ENCODE data around the gene TGFBR3L. TPM values are rescaled to one million over a fixed set of nuclear protein-coding genes. Genes with fewer than 3 reads are reported as not detected.

TGFBR3L gene
- polyA plus RNA-seq, 1 donor (not counting 4 experiments of a cell fraction or from before 2014, with no cell fraction given) = 0.28 TPM

- Histone ChIP-seq H3K79me2 (ENCODE audit: control insufficient read depth, insufficient read depth, low read length) (peaks cover 2% of the 10 kb centered on the region), H4K20me1 (ENCODE audit: control insufficient read depth, extremely low read depth, insufficient read depth, low read length) (no peaks in the 10 kb centered on the region), H3K27me3 (ENCODE audit: control insufficient read depth, extremely low read depth, insufficient read depth, low read length) (no peaks in the 10 kb centered on the region), H3K9me3 (ENCODE audit: control insufficient read depth, low read depth, low read length) (no peaks in the 10 kb centered on the region), H3K4me2 (ENCODE audit: control insufficient read depth, extremely low read depth, insufficient read depth, low read depth, low read length) (no peak overlapping the region), H3K36me3 (ENCODE audit: control insufficient read depth in 2 of 2, extremely low read depth in 1 of 2, insufficient read depth in 2 of 2, low read length in 2 of 2) (peaks cover 37 to 41% of the 10 kb centered on the region in 2 experiments), H3K4me3 (ENCODE audit: control insufficient read depth in 2 of 3, extremely low read depth in 1 of 3, insufficient read depth in 2 of 3, low read depth in 1 of 3, low read length in 3 of 3) (no peak overlapping the region), H3K9me1 (ENCODE audit: control insufficient read depth, extremely low read depth, insufficient read depth, low read length) (no peaks in the 10 kb centered on the region), H3K9ac (ENCODE audit: control insufficient read depth, extremely low read depth, insufficient read depth, low read length) (no peak overlapping the region), H3K4me1 (ENCODE audit: control insufficient read depth, extremely low read depth, insufficient read depth, low read length) (peaks cover 6% of the 10 kb centered on the region), H3K27ac (ENCODE audit: control insufficient read depth, insufficient read depth, low read length) (no peak overlapping the region), H2AFZ (ENCODE audit: control insufficient read depth, low read length) (no peak overlapping the region)
- dilution Hi-C loops (cut with MboI; ENCODE audit: extremely low pct_ligation_motif_present, low sequenced_read_pairs) = no loop called here
- DNase-seq (ENCODE audit: low read depth, low spot score) = no peak
- no peak for TF ChIP-seq CTCF (optimal IDR thresholded peaks at IDR 0.05 in 1 of 3, IDR thresholded peaks at IDR 0.05 in 1 of 3, conservative IDR thresholded peaks at IDR 0.05 in 1 of 3; ENCODE audit: extremely low read depth in 1 of 3, insufficient read depth in 2 of 3, low read length in 3 of 3)
- TF ChIP-seq EZH2 (IDR thresholded peaks at IDR 0.05; ENCODE audit: low read length) = no peak
- no peak for FAIRE-seq
Measured at GRCh38 chr19:7934766-7935165, 20.1 kb downstream of the TGFBR3L start.

- H3K36me3 ChIP-seq (ENCODE audit: control insufficient read depth in 2 of 2, extremely low read depth in 1 of 2, insufficient read depth in 2 of 2, low read length in 2 of 2) = peaks cover 10 to 27% of the 10 kb centered on the region in 2 experiments
- H2AFZ ChIP-seq (ENCODE audit: control insufficient read depth, low read length) = no peak overlapping the region
- H3K9ac ChIP-seq (ENCODE audit: control insufficient read depth, extremely low read depth, insufficient read depth, low read length) = no peak overlapping the region
- peaks cover 32% of the 10 kb centered on the region for H3K79me2 ChIP-seq (ENCODE audit: control insufficient read depth, insufficient read depth, low read length)
- no peaks in the 10 kb centered on the region for H3K9me3 ChIP-seq (ENCODE audit: control insufficient read depth, low read depth, low read length)
- H4K20me1 ChIP-seq (ENCODE audit: control insufficient read depth, extremely low read depth, insufficient read depth, low read length) = no peaks in the 10 kb centered on the region
- DNase-seq (ENCODE audit: low read depth, low spot score) = no peak
- dilution Hi-C loops (cut with MboI; ENCODE audit: extremely low pct_ligation_motif_present, low sequenced_read_pairs) = no loop called here
- TF ChIP-seq EZH2 (IDR thresholded peaks at IDR 0.05; ENCODE audit: low read length) (no peak), CTCF (optimal IDR thresholded peaks at IDR 0.05 in 1 of 3, IDR thresholded peaks at IDR 0.05 in 1 of 3, conservative IDR thresholded peaks at IDR 0.05 in 1 of 3; ENCODE audit: extremely low read depth in 1 of 3, insufficient read depth in 2 of 3, low read length in 3 of 3) (no peak)
- no peak overlapping the region for H3K27ac ChIP-seq (ENCODE audit: control insufficient read depth, insufficient read depth, low read length)
- no peak overlapping the region for H3K4me3 ChIP-seq (ENCODE audit: control insufficient read depth in 2 of 3, extremely low read depth in 1 of 3, insufficient read depth in 2 of 3, low read depth in 1 of 3, low read length in 3 of 3)
- no peak overlapping the region for H3K4me2 ChIP-seq (ENCODE audit: control insufficient read depth, extremely low read depth, insufficient read depth, low read depth, low read length)
- no peak for FAIRE-seq
- H3K27me3 ChIP-seq (ENCODE audit: control insufficient read depth, extremely low read depth, insufficient read depth, low read length) = no peaks in the 10 kb centered on the region
- peaks cover 15% of the 10 kb centered on the region for H3K4me1 ChIP-seq (ENCODE audit: control insufficient read depth, extremely low read depth, insufficient read depth, low read length)
- no peaks in the 10 kb centered on the region for H3K9me1 ChIP-seq (ENCODE audit: control insufficient read depth, extremely low read depth, insufficient read depth, low read length)
Measured at GRCh38 chr19:7940841-7941240, 26.2 kb downstream of the TGFBR3L start.

Measured in keratinocyte (primary cell).